ENCODE results near the gene DYNC1I1. TPM values are rescaled to one million over a fixed set of nuclear protein-coding genes. Genes with fewer than 3 reads are reported as not detected.

Gene DYNC1I1
- polyA plus RNA-seq, 1 donor from 2014 or later, result 28.9 TPM

GRCh38 chr7:96055717-96056116 is 283.4 kb downstream of the DYNC1I1 start:
- no peaks in the 10 kb centered on the region for H3K36me3 ChIP-seq (ENCODE audit: insufficient read depth, low read length)
- no peak overlapping the region for H3K27ac ChIP-seq (ENCODE audit: low read length)
- H3K27me3 ChIP-seq (ENCODE audit: insufficient read depth, low read depth, low read length), result no peaks in the 10 kb centered on the region
- H3K9me3 ChIP-seq (ENCODE audit: low read length), result no peaks in the 10 kb centered on the region
- no peaks in the 10 kb centered on the region for H3K79me2 ChIP-seq (replicated peaks; ENCODE audit: insufficient read depth, low read length)
- no peaks in the 10 kb centered on the region for H3K9me2 ChIP-seq (ENCODE audit: insufficient read depth, low read length)
- no peaks in the 10 kb centered on the region for H4K20me1 ChIP-seq (ENCODE audit: insufficient read depth)
- no peak overlapping the region for H3K4me2 ChIP-seq (ENCODE audit: low read length)
- no peaks in the 10 kb centered on the region for H3F3A ChIP-seq (ENCODE audit: insufficient read depth, low read length, poor library complexity, severe bottlenecking)
- TF ChIP-seq TAF1 (IDR thresholded peaks at IDR 0.05; ENCODE audit: low read depth) (no peak), CTCF (IDR thresholded peaks at IDR 0.05; ENCODE audit: poor library complexity, severe bottlenecking) (no peak), EP300 (conservative IDR thresholded peaks at IDR 0.05; ENCODE audit: poor library complexity, severe bottlenecking) (no peak), SMC3 (conservative IDR thresholded peaks at IDR 0.05; ENCODE audit: poor library complexity) (no peak), EZH2 (IDR thresholded peaks at IDR 0.05; ENCODE audit: borderline replicate concordance, insufficient read depth, low read length, poor library complexity, severe bottlenecking) (no peak), POLR2AphosphoS5 (IDR thresholded peaks at IDR 0.05) (no peak), MXI1 (conservative IDR thresholded peaks at IDR 0.05; ENCODE audit: poor library complexity, severe bottlenecking) (no peak), RAD21 (conservative IDR thresholded peaks at IDR 0.05) (no peak), REST (IDR thresholded peaks at IDR 0.05; ENCODE audit: borderline replicate concordance) (no peak)
- H3K4me3 ChIP-seq (ENCODE audit: low read length), result no peak overlapping the region
- no peak overlapping the region for H2AFZ ChIP-seq (ENCODE audit: low read depth, low read length)
- H3K9ac ChIP-seq (ENCODE audit: low read length), result no peak overlapping the region

- no peak overlapping the region for H3K9ac ChIP-seq (ENCODE audit: low read length)
- H3K79me2 ChIP-seq (replicated peaks; ENCODE audit: insufficient read depth, low read length), result no peaks in the 10 kb centered on the region
- H3F3A ChIP-seq (ENCODE audit: insufficient read depth, low read length, poor library complexity, severe bottlenecking), result no peaks in the 10 kb centered on the region
- H3K36me3 ChIP-seq (ENCODE audit: insufficient read depth, low read length), result no peaks in the 10 kb centered on the region
- no peak overlapping the region for H3K27ac ChIP-seq (ENCODE audit: low read length)
- H3K4me2 ChIP-seq (ENCODE audit: low read length), result no peak overlapping the region
- H3K4me3 ChIP-seq (ENCODE audit: low read length), result no peak overlapping the region
- no peaks in the 10 kb centered on the region for H3K27me3 ChIP-seq (ENCODE audit: insufficient read depth, low read depth, low read length)
- H3K9me2 ChIP-seq (ENCODE audit: insufficient read depth, low read length), result no peaks in the 10 kb centered on the region
- no peaks in the 10 kb centered on the region for H4K20me1 ChIP-seq (ENCODE audit: insufficient read depth)
- H2AFZ ChIP-seq (ENCODE audit: low read depth, low read length), result no peak overlapping the region
- H3K9me3 ChIP-seq (ENCODE audit: low read length), result no peaks in the 10 kb centered on the region
- TF ChIP-seq CTCF (IDR thresholded peaks at IDR 0.05; ENCODE audit: poor library complexity, severe bottlenecking) (no peak), TAF1 (IDR thresholded peaks at IDR 0.05; ENCODE audit: low read depth) (no peak), EP300 (conservative IDR thresholded peaks at IDR 0.05; ENCODE audit: poor library complexity, severe bottlenecking) (no peak), RAD21 (conservative IDR thresholded peaks at IDR 0.05) (no peak), EZH2 (IDR thresholded peaks at IDR 0.05; ENCODE audit: borderline replicate concordance, insufficient read depth, low read length, poor library complexity, severe bottlenecking) (no peak), MXI1 (conservative IDR thresholded peaks at IDR 0.05; ENCODE audit: poor library complexity, severe bottlenecking) (no peak), SMC3 (conservative IDR thresholded peaks at IDR 0.05; ENCODE audit: poor library complexity) (no peak), REST (IDR thresholded peaks at IDR 0.05; ENCODE audit: borderline replicate concordance) (no peak), POLR2AphosphoS5 (IDR thresholded peaks at IDR 0.05) (no peak)
These were observed 286.7 kb downstream of the DYNC1I1 start for GRCh38 chr7:96059075-96059474.

Data from neural cell (in vitro differentiated cells).